ENCODE results near the gene SPATS2L.

- TF ChIP-seq CTCF (IDR thresholded peaks at IDR 0.05; ENCODE audit: insufficient read depth, low read length, poor library complexity, severe bottlenecking) (no peak), EZH2phosphoT487 (conservative IDR thresholded peaks at IDR 0.05; ENCODE audit: low read length) (no peak)
Observed at GRCh38 chr2:200472853-200473464, 166.5 kb downstream of the SPATS2L start.
